Glutamatergic neuron (in vitro differentiated cells): ENCODE measurements around the gene CELF5. TPM values are rescaled to one million over a fixed set of nuclear protein-coding genes. Genes with fewer than 3 reads are reported as not detected.
"Not testable (repeated sequence)": the region's sequence is repeated elsewhere in the genome, so short reads cannot be mapped to it uniquely, and the experiment has no call there.

Experiments
- DNase-seq: peaks from one replicate; pipeline ENCODE4 v3.0.0; 2022
- H3K27ac Mint-ChIP-seq: one replicate; pipeline ENCODE4 v1.8.0; 2020; ENCODE audit warnings: mild to moderate bottlenecking, mixed read lengths, inconsistent platforms; ENCODE audit not compliant: unreplicated experiment
- H3K27me3 Mint-ChIP-seq: one replicate; pipeline ENCODE4 v1.8.0; 2020; ENCODE audit warnings: mild to moderate bottlenecking, moderate library complexity, mixed read lengths, inconsistent platforms; ENCODE audit not compliant: unreplicated experiment
- H3K36me3 Mint-ChIP-seq: one replicate; pipeline ENCODE4 v1.8.0; 2020; ENCODE audit warnings: mild to moderate bottlenecking, mixed read lengths, inconsistent platforms; ENCODE audit not compliant: unreplicated experiment
- H3K4me1 Mint-ChIP-seq: one replicate; pipeline ENCODE4 v1.8.0; 2020; ENCODE audit warnings: mild to moderate bottlenecking, low read depth, mixed read lengths, inconsistent platforms; ENCODE audit not compliant: unreplicated experiment
- H3K4me3 Mint-ChIP-seq: one replicate; pipeline ENCODE4 v1.8.0; 2020; ENCODE audit warnings: mild to moderate bottlenecking, mixed read lengths, inconsistent platforms; ENCODE audit not compliant: unreplicated experiment
- H3K9me3 Mint-ChIP-seq: one replicate; pipeline ENCODE4 v1.8.0; 2020; ENCODE audit warnings: mild to moderate bottlenecking, moderate library complexity, mixed read lengths, inconsistent platforms; ENCODE audit not compliant: unreplicated experiment
- CTCF ChIP-seq: fragments of 200-600 bp; sonication (generic); IDR thresholded peaks from one replicate; pipeline ENCODE4 v1.5.0; 2021; ENCODE audit not compliant: partially characterized antibody, unreplicated experiment
- total RNA-seq: library from RNA; stranded (reverse); fragmentation: NEBNext Ultra II Directional; extraction: Animal tissue kit (Norgen Biotek cat#: 25700); gene quantifications from one replicate; pipeline ENCODE4 v1.2.1, GENCODE V29; 2021; ENCODE audit not compliant: unreplicated experiment

The CELF5 gene
- total RNA-seq, 1 donor from 2014 or later: 12.5 TPM

DNA sequence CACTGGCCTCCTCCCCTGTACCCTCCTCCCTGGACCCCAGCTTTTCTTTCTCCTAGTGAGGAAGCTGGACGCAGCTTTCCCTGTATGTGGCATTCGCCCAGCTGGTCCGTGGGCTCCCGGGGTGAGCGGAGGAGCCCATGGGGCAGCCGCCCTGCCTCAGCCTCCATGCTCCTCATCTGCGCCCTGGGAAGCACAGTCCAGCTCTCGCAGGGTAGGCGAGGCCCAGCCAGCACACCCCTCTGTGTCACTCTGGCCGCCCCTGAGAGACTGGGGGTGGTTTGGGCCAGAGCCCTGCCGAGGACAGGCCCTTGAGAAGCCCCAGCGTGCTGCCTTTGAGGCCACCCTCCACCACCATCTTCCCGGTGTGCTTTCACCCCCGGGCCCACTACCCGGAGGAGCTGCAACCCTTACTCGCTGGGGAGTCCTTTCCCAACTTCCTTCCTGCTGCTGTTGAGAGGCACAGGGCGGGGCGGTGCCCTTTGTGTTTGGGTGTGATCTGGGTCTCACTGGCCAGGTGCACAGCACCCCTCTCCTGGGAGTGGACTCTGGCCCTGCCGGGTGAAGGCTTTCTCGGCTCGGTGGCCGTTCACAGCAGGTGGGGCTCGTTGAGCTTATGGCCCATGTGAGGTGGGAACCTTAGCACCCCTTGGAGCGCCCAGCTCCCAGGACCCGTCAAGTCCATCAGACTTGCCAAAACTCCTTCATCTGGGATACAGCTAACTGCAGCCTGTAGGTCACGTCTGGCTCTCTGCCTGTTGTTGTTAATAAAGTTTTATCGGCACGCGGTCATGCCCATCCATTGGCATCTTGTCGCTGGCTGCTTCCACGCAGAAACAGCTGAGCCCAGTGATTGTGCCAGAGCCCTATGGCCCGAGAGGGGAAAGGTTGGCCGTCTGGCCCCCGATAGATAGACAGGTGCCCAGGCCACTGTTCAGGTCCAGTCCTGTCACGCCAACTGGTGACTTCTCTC is 35.5 kb upstream of the CELF5 start:
- H3K4me3 Mint-ChIP-seq: peak overlapping the region; percentile 74

DNA sequence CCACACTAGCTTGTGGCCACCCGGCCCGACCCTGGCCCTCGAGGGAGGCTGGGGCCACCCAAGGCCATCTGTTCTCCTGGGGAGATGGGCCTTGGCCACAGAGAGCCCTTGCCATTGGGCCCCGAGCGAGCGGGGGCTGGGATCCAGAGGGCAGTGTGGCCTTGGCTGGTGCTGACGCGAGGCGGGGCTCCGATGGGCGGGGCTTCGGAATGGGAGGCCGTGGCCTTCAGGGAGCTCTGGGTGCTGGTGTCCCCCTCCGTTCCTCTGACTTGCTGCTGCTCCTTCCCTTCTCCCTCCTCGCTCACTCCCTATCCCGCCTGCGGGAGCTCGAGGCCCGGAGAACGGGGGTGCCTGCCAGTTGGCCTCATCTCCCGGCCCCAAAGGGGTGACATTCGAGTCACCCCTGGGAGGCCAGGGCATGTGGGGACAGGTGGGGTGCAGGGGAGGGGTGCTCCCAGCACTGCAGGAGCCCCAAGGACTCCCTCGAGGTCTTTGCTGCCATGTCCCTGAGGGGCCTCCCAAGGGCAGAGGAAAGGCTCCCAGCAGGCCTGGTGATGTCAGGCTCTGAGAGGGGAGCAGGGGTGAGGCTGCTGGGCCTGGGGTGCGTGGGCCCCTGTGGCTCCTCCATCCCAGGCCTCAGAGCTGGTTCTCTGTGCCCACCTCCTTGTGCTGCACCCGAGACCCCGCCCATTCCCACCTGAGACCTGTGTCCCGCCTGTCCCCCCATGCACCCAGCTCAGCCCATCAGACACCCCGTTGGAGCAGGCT is 34.6 kb upstream of the CELF5 start:
- Mint-ChIP-seq H3K4me3 (no peak overlapping the region), H3K36me3 (no peaks in the 10 kb centered on the region), H3K9me3 (peaks cover 8% of the 10 kb centered on the region), H3K27ac (no peak overlapping the region), H3K4me1 (peaks cover 11% of the 10 kb centered on the region), H3K27me3 (peaks cover 15% of the 10 kb centered on the region)
- TF ChIP-seq CTCF: no peak
- DNase-seq: no peak

More for the DNA sequence above, 35.5 kb upstream of the CELF5 start:
- no peak for TF ChIP-seq CTCF
- peaks cover 15% of the 10 kb centered on the region for H3K27me3 Mint-ChIP-seq
- H3K27ac Mint-ChIP-seq: peak overlapping the region; percentile 78
- H3K9me3 Mint-ChIP-seq: peaks cover 8% of the 10 kb centered on the region
- no peak for DNase-seq
- no peaks in the 10 kb centered on the region for H3K36me3 Mint-ChIP-seq
- H3K4me1 Mint-ChIP-seq: peaks cover 11% of the 10 kb centered on the region

GRCh38 chr19:3190470-3190770 is 34.0 kb upstream of the CELF5 start:
- H3K4me1 Mint-ChIP-seq: peaks cover 11% of the 10 kb centered on the region
- H3K27ac Mint-ChIP-seq: no peak overlapping the region
- peaks cover 12% of the 10 kb centered on the region for H3K27me3 Mint-ChIP-seq
- no peak overlapping the region for H3K4me3 Mint-ChIP-seq
- peaks cover 4% of the 10 kb centered on the region for H3K9me3 Mint-ChIP-seq
- no peaks in the 10 kb centered on the region for H3K36me3 Mint-ChIP-seq
- TF ChIP-seq CTCF: no peak
- DNase-seq: no peak

DNA sequence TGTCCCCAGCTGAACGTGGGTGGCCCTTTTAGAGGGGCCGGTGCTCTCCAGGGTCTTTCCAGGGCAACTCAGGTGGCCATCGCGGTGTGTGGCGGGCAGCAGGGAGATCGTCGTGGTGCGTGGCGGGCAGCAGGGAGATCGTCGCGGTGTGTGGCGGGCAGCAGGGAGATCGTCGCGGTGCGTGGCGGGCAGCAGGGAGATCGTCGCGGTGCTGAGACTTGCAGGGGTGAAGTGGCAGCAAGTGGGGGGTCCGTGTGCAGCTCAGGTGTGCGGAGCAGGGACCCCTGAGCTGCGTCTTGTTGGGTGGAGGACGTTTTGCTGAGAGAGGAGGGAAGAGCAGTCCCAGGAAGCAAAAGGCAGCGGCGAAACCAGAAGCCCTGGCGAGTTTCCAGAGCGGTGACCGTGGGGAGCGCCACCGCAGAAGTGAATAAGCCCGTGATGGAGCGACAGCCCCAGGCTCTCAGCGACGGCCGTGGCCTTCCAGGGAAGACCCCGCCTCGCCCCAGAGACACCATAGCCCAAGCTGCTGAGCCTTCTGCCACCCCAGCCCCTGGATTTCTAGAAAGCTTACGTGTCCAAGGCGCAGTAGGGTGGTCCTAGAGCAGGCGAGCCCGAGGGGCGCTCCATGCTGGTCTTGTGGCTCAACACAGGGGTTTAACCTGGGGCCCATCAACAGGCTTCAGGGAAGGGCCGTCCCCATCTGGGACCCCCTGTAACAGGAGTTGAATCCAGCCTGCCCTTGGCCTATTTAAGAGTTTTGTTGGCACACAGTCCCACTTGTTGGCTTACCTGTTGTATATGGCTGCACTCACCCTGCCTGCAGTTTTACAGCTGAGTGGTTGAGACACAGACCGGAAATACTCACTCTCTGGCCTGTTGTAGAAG is 33.3 kb upstream of the CELF5 start:
- Mint-ChIP-seq H3K36me3 (no peaks in the 10 kb centered on the region), H3K9me3 (peaks cover 3% of the 10 kb centered on the region), H3K4me3 (no peak overlapping the region), H3K27ac (peak overlapping the region; percentile 20), H3K27me3 (peaks cover 10% of the 10 kb centered on the region), H3K4me1 (peaks cover 11% of the 10 kb centered on the region)
- no peak for TF ChIP-seq CTCF
- no peak for DNase-seq

DNA sequence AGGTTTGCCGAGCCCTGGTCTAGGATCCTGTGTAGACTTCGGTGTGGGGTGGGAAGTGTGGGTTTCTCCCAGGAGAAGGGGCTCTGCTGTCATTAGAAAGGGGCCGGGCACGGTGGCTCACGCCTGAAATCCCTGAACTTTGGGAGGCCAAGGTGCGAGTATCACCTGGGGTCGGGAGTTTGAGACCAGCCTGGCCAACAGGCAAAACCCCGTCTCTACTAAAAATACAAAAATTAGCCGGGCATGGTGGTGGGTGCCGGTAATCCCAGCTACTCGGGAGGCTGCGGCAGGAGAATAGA is 32.7 kb upstream of the CELF5 start:
- H3K4me1 Mint-ChIP-seq, H3K27me3 Mint-ChIP-seq, H3K9me3 Mint-ChIP-seq, H3K27ac Mint-ChIP-seq, H3K36me3 Mint-ChIP-seq, DNase-seq, H3K4me3 Mint-ChIP-seq: not testable (repeated sequence)
